MCF 10A (cell line): Measurements from ENCODE around the gene F7. TPM values are rescaled to one million over a fixed set of nuclear protein-coding genes. Genes with fewer than 3 reads are reported as not detected.

Experiments used
- BruUV-seq: library from RNA; stranded (reverse); fragments of 400-500 nt; replicated peaks from 2 replicates; lab custom pipeline; 2021; lab: Mats Ljungman, UMichigan
- CTCF ChIA-PET: fragments of 300-600 bp; sonication (Branson Sonifier 250); formaldehyde crosslinking; extraction: SDS; loops from one replicate; lab custom pipeline; 2021; ENCODE audit warnings: antibody characterized with exemption, inconsistent platforms; lab: Yijun Ruan, JAX
- POLR2A ChIA-PET: fragments of 300-600, 350-650 bp; sonication (Branson Sonifier 250); formaldehyde crosslinking; extraction: SDS; loops from one replicate; lab custom pipeline; 2020; ENCODE audit warnings: antibody characterized with exemption, inconsistent platforms; lab: Yijun Ruan, JAX
- DNase-seq: peaks from one replicate; pipeline ENCODE4 v3.0.0-alpha.2; 2018; ENCODE audit not compliant: unreplicated experiment
- H3K27ac Mint-ChIP-seq: one replicate; pipeline ENCODE4 v1.8.0; 2022; ENCODE audit warnings: mild to moderate bottlenecking, low read depth, mixed read lengths; ENCODE audit not compliant: unreplicated experiment
- H3K27me3 Mint-ChIP-seq: one replicate; pipeline ENCODE4 v1.8.0; 2022; ENCODE audit warnings: mixed read lengths; ENCODE audit not compliant: insufficient read depth, unreplicated experiment
- H3K36me3 Mint-ChIP-seq: one replicate; pipeline ENCODE4 v1.8.0; 2022; ENCODE audit warnings: mild to moderate bottlenecking, moderate library complexity, mixed read lengths; ENCODE audit not compliant: insufficient read depth, unreplicated experiment
- H3K4me1 Mint-ChIP-seq: one replicate; pipeline ENCODE4 v1.8.0; 2022; ENCODE audit warnings: mixed read lengths; ENCODE audit not compliant: insufficient read depth, unreplicated experiment
- H3K4me3 Mint-ChIP-seq: one replicate; pipeline ENCODE4 v1.8.0; 2022; ENCODE audit warnings: mild to moderate bottlenecking, moderate library complexity, mixed read lengths; ENCODE audit not compliant: unreplicated experiment
- H3K9me3 Mint-ChIP-seq: one replicate; pipeline ENCODE4 v1.8.0; 2022; ENCODE audit warnings: mixed read lengths; ENCODE audit not compliant: unreplicated experiment
- intact Hi-C: fragments of 100-400 bp; cut with micrococcal nuclease; formaldehyde crosslinking; loops from 2 replicates; pipeline ENCODE4 v1.14.1; 2022
- total RNA-seq: library from RNA; stranded (reverse); gene quantifications from 2 replicates; pipeline ENCODE4 v1.2.3, GENCODE V29; 2022
- TF ChIP-seq, protein P1 (sequence below): fragments of 200-600 bp; IDR thresholded peaks from one replicate; pipeline ENCODE4 v1.8.0; 2022; ENCODE audit warnings: antibody characterized with exemption, mild to moderate bottlenecking; ENCODE audit not compliant: unreplicated experiment

F7 gene
- total RNA-seq, 1 experiment from 2014 or later, result not detected

GRCh38 chr13:113080361-113080831 is 25.2 kb upstream of the F7 start:
- no peaks in the 10 kb centered on the region for H3K27me3 Mint-ChIP-seq
- H3K4me3 Mint-ChIP-seq, result no peak overlapping the region
- no peaks in the 10 kb centered on the region for H3K36me3 Mint-ChIP-seq
- intact Hi-C loops, result no loop called here
- ChIA-PET CTCF (no interaction called here), POLR2A (no interaction called here)
- no peak for DNase-seq
- no peaks in the 10 kb centered on the region for H3K4me1 Mint-ChIP-seq
- TF ChIP-seq, protein P1, sequence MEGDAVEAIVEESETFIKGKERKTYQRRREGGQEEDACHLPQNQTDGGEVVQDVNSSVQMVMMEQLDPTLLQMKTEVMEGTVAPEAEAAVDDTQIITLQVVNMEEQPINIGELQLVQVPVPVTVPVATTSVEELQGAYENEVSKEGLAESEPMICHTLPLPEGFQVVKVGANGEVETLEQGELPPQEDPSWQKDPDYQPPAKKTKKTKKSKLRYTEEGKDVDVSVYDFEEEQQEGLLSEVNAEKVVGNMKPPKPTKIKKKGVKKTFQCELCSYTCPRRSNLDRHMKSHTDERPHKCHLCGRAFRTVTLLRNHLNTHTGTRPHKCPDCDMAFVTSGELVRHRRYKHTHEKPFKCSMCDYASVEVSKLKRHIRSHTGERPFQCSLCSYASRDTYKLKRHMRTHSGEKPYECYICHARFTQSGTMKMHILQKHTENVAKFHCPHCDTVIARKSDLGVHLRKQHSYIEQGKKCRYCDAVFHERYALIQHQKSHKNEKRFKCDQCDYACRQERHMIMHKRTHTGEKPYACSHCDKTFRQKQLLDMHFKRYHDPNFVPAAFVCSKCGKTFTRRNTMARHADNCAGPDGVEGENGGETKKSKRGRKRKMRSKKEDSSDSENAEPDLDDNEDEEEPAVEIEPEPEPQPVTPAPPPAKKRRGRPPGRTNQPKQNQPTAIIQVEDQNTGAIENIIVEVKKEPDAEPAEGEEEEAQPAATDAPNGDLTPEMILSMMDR, result no peak
- no TSS peak for BruUV-seq
- no peaks in the 10 kb centered on the region for H3K9me3 Mint-ChIP-seq
- H3K27ac Mint-ChIP-seq, result no peak overlapping the region

DNA sequence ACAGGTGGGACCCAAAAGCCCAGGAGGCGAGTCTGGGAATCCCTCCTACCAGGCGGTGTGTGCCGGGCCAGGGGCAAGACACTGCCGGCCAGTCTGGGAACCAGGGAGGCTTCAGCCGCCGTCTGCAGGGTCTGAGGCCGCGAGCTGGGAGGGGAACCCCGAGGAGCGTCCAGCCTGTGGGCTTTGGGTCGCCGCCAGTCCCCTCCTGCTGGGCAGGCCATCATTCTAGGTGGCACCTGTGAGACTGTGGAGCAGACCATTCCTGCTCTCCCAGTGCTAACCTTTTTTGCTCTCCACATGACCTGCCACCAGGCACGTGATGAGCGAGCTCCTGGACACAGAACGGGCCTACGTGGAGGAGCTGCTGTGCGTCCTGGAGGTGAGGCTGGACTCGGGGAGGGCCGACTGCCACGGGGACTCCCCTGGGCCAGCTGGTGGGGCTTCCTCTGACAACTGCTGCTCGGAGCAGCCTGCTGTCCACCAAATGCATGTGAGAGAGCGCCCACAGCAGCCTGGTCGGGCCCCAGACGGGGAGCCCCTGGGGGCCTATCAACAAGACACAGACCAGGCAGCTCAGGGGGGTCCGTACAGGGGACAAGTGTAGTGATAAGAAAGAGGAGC is 24.6 kb upstream of the F7 start:
- TF ChIP-seq, protein P1, result no peak
- H3K4me1 Mint-ChIP-seq, result no peaks in the 10 kb centered on the region
- no TSS peak for BruUV-seq
- intact Hi-C loops, result no loop called here
- no peak overlapping the region for H3K4me3 Mint-ChIP-seq
- ChIA-PET POLR2A (no interaction called here), CTCF (interaction anchor here (0.6 kb wide), 1 partner anchor 429 kb away, joined by 6 read pairs; no protein-coding TSS in a partner anchor)
- no peak for DNase-seq
- no peaks in the 10 kb centered on the region for H3K36me3 Mint-ChIP-seq
- H3K27ac Mint-ChIP-seq, result no peak overlapping the region
- H3K27me3 Mint-ChIP-seq, result no peaks in the 10 kb centered on the region
- H3K9me3 Mint-ChIP-seq, result no peaks in the 10 kb centered on the region

- H3K9me3 Mint-ChIP-seq, result no peaks in the 10 kb centered on the region
- no peaks in the 10 kb centered on the region for H3K4me1 Mint-ChIP-seq
- TF ChIP-seq, protein P1, result no peak
- no TSS peak for BruUV-seq
- H3K27ac Mint-ChIP-seq, result no peak overlapping the region
- no peaks in the 10 kb centered on the region for H3K27me3 Mint-ChIP-seq
- POLR2A ChIA-PET, result no interaction called here
- H3K4me3 Mint-ChIP-seq, result no peak overlapping the region
- CTCF ChIA-PET, result no interaction called here
- intact Hi-C loops, result no loop called here
- no peak for DNase-seq
- no peaks in the 10 kb centered on the region for H3K36me3 Mint-ChIP-seq
Observed at GRCh38 chr13:113082198-113083021, 23.2 kb upstream of the F7 start.

GRCh38 chr13:113083022-113083373 is 22.6 kb upstream of the F7 start:
- Mint-ChIP-seq H3K27me3 (no peaks in the 10 kb centered on the region), H3K27ac (no peak overlapping the region), H3K4me1 (no peaks in the 10 kb centered on the region), H3K4me3 (no peak overlapping the region), H3K9me3 (no peaks in the 10 kb centered on the region), H3K36me3 (no peaks in the 10 kb centered on the region)
- DNase-seq, result no peak
- TF ChIP-seq, protein P1, result no peak
- BruUV-seq, result no TSS peak
- ChIA-PET CTCF (interaction anchor here (0.7 kb wide), 1 partner anchor 45 kb away, joined by 3 read pairs; no protein-coding TSS in a partner anchor), POLR2A (no interaction called here)
- intact Hi-C loops, result no loop called here
